Neutrophil (primary cell): Measurements from ENCODE around the gene TEX2.

Experiments used
- H3K27ac ChIP-seq: fragments of 200-600 bp; sonication (generic); 2 replicates; pipeline ENCODE4 v1.5.1; 2016; ENCODE audit warnings: mild to moderate bottlenecking, moderate library complexity
- H3K27me3 ChIP-seq: fragments of 200-600 bp; sonication (generic); 2 replicates; pipeline ENCODE4 v1.6.0; 2016; ENCODE audit warnings: mild to moderate bottlenecking
- H3K36me3 ChIP-seq: fragments of 200-600 bp; sonication (generic); 2 replicates; pipeline ENCODE4 v1.5.1; 2017
- H3K4me1 ChIP-seq, 2 experiments: fragments of 200-600 bp in 1 of 2; sonication (generic) in 1 of 2; 1 replicate in 1 of 2; 2 replicates in 1 of 2; pipeline versions ENCODE4 v1.5.1 to v1.6.1; 2013 to 2016; ENCODE audit warnings: low read depth in 1 of 2, low read length in 1 of 2, mild to moderate bottlenecking in 1 of 2, moderate library complexity in 1 of 2; ENCODE audit not compliant: control insufficient read depth in 1 of 2, insufficient read depth in 1 of 2
- H3K4me3 ChIP-seq, 2 experiments: fragments of 200-600 bp in 1 of 2; sonication (generic) in 1 of 2; 1 replicate in 1 of 2; 2 replicates in 1 of 2; pipeline ENCODE4 v1.5.1; 2013 to 2016; ENCODE audit warnings: low read depth in 1 of 2, low read length in 1 of 2, mild to moderate bottlenecking in 1 of 2, moderate library complexity in 1 of 2
- H3K9me3 ChIP-seq: fragments of 200-600 bp; sonication (generic); 2 replicates; pipeline ENCODE4 v1.5.1; 2016
- TF ChIP-seq, protein P1 (sequence below): fragments of 200-600 bp; sonication (generic); IDR thresholded peaks from 2 replicates; pipeline ENCODE4 v1.5.1; 2016; ENCODE audit warnings: antibody characterized with exemption

Gene TEX2

DNA sequence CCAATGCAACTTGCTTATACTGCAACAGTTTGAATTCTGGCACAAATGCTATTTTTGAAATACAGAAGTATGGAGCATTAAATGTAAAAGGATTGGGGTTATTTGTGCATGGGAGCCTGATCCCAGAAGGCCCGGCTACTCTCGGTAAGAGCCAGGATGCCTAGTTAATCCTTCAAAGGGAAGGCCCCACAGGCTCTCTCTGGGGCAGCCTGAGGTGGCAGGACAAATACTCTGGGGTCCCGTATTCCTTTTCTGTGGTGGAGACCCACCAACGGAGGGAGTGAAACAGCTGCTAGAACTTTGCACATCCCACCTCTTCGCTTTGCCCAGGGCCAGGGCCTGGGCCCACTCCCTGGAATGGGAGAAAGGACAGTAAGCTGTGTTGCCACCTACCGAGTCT, 163.5 kb downstream of the TEX2 start:
- Histone ChIP-seq H3K27ac (no peak overlapping the region), H3K4me1 (peaks cover 9 to 16% of the 10 kb centered on the region in 2 experiments), H3K36me3 (peaks cover 24% of the 10 kb centered on the region), H3K27me3 (no peaks in the 10 kb centered on the region), H3K4me3 (no peak overlapping the region), H3K9me3 (no peaks in the 10 kb centered on the region)
- TF ChIP-seq, protein P1, sequence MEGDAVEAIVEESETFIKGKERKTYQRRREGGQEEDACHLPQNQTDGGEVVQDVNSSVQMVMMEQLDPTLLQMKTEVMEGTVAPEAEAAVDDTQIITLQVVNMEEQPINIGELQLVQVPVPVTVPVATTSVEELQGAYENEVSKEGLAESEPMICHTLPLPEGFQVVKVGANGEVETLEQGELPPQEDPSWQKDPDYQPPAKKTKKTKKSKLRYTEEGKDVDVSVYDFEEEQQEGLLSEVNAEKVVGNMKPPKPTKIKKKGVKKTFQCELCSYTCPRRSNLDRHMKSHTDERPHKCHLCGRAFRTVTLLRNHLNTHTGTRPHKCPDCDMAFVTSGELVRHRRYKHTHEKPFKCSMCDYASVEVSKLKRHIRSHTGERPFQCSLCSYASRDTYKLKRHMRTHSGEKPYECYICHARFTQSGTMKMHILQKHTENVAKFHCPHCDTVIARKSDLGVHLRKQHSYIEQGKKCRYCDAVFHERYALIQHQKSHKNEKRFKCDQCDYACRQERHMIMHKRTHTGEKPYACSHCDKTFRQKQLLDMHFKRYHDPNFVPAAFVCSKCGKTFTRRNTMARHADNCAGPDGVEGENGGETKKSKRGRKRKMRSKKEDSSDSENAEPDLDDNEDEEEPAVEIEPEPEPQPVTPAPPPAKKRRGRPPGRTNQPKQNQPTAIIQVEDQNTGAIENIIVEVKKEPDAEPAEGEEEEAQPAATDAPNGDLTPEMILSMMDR: no peak
